Gastroesophageal sphincter (tissue), 4 donors: ENCODE measurements around the gene SMIM22. TPM values are rescaled to one million over a fixed set of nuclear protein-coding genes. Genes with fewer than 3 reads are reported as not detected.

Experiments used
- ATAC-seq: fragments of 150-250 bp; one replicate; pipeline ENCODE4 v1.9.1; 2016; ENCODE audit warnings: mild to moderate bottlenecking, moderate library complexity
- H3K27ac ChIP-seq, 4 donors: fragments of 200-600 bp; sonication (generic) in 3 of 4; 1 replicate in 3 of 4; 2 replicates in 1 of 4; pipeline ENCODE4 v1.5.1; 2016 to 2019
- H3K27me3 ChIP-seq: fragments of 200-600 bp; sonication (generic); one replicate; pipeline ENCODE4 v1.5.1; 2019
- H3K36me3 ChIP-seq, 2 donors: fragments of 200-600 bp; sonication (generic); one replicate each; pipeline ENCODE4 v1.5.1; 2019; ENCODE audit warnings: control low read depth in 1 of 2
- H3K4me1 ChIP-seq, 3 donors: fragments of 200-600 bp; sonication (generic); 1 replicate in 2 of 3; 2 replicates in 1 of 3; pipeline ENCODE4 v1.5.1; 2016 to 2019; ENCODE audit warnings: control low read depth in 2 of 3
- H3K4me3 ChIP-seq, 2 donors: fragments of 200-600 bp; sonication (generic); one replicate each; pipeline ENCODE4 v1.5.1; 2019; ENCODE audit warnings: mild to moderate bottlenecking in 1 of 2, moderate library complexity in 1 of 2
- H3K9me3 ChIP-seq, 3 donors: fragments of 200-600 bp; sonication (generic); one replicate each; pipeline ENCODE4 v1.5.1; 2017 to 2019; ENCODE audit warnings: control low read depth in 2 of 3
- EP300 ChIP-seq: sonication (generic); formaldehyde crosslinking; IDR thresholded peaks from one replicate; pipeline ENCODE4 v1.6.1; 2017; ENCODE audit warnings: antibody characterized with exemption, mild to moderate bottlenecking
- POLR2A ChIP-seq, 2 donors: fragments of 450-650 bp; IDR thresholded peaks; one replicate each; pipeline ENCODE4 v1.6.1; 2017; ENCODE audit warnings: antibody characterized with exemption in 2 of 2, mild to moderate bottlenecking in 2 of 2, moderate library complexity in 1 of 2
- POLR2AphosphoS5 ChIP-seq: sonication (generic); formaldehyde crosslinking; IDR thresholded peaks from one replicate; pipeline ENCODE4 v1.6.1; 2017; ENCODE audit warnings: antibody characterized with exemption
- WGBS, 2 donors: methylation state at CpG; one replicate each; pipeline ENCODE4 v1.1.5; 2018; ENCODE audit warnings: low coverage in 1 of 2; 5-methylcytosine and 5-hydroxymethylcytosine counted together
- total RNA-seq, 4 donors: library from RNA; depleted of rRNA; stranded (reverse); fragments of >200 nt; gene quantifications; one replicate each; pipeline ENCODE4 v1.1.0, GENCODE V29; 2016
- TF ChIP-seq, protein P1 (sequence below), 4 experiments: fragments of 200-600 bp in 2 of 4; fragments of 450-650 bp in 2 of 4; sonication (generic) in 1 of 4; IDR thresholded peaks; one replicate each; pipeline ENCODE4 v1.5.1; 2017 to 2019; ENCODE audit warnings: antibody characterized with exemption in 4 of 4, mild to moderate bottlenecking in 2 of 4, moderate library complexity in 2 of 4

Gene SMIM22
- total RNA-seq, 4 donors from 2014 or later: not detected

DNA sequence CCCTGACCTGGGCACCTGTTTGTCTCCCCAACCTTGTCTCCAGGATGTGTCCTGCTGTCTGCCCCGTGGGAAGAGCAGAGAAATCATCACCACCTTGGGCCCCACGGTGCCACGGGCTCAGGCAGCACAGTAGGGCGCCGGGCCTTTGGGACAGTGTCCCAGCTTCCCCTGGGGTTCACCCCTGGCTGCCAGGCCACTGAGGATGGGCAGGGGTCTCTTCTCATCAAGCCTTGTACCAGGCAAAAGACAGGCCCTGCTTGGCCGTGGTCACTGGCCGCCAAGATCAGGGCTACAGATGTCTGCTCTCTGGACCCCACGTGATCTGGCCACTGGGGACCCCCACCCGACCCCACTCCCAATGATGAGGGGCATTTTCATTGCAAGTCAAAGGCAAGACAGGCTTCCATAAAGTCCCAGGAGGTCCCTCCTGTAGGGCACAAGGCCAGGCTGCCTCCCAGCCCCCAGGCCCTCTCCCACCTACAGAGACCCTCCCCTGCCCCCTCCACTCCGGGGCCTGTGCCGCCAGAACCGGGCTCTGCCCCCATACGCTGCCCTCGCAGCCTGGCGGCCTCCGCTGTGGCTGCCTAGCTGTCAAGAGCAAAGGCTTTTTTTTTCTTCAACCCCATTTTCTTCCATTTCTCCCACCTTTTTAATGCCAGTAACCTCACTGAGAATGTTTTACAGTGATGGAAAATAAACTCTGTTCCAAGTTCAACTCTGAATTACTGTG, 46.3 kb upstream of the SMIM22 start:
- TF ChIP-seq, protein P1, sequence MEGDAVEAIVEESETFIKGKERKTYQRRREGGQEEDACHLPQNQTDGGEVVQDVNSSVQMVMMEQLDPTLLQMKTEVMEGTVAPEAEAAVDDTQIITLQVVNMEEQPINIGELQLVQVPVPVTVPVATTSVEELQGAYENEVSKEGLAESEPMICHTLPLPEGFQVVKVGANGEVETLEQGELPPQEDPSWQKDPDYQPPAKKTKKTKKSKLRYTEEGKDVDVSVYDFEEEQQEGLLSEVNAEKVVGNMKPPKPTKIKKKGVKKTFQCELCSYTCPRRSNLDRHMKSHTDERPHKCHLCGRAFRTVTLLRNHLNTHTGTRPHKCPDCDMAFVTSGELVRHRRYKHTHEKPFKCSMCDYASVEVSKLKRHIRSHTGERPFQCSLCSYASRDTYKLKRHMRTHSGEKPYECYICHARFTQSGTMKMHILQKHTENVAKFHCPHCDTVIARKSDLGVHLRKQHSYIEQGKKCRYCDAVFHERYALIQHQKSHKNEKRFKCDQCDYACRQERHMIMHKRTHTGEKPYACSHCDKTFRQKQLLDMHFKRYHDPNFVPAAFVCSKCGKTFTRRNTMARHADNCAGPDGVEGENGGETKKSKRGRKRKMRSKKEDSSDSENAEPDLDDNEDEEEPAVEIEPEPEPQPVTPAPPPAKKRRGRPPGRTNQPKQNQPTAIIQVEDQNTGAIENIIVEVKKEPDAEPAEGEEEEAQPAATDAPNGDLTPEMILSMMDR (IDR thresholded peaks at IDR 0.05): no peak
- no peak for TF ChIP-seq POLR2A (IDR thresholded peaks at IDR 0.05)
- TF ChIP-seq EP300: no peak
- no peak for TF ChIP-seq POLR2AphosphoS5
- Histone ChIP-seq H3K4me3 (no peak overlapping the region), H3K4me1 (peaks cover 0 to 17% (median 3%) of the 10 kb centered on the region in 3 donors), H3K27me3 (no peaks in the 10 kb centered on the region), H3K36me3 (peaks cover 0 to 55% of the 10 kb centered on the region in 2 donors), H3K27ac (no peak overlapping the region), H3K9me3 (no peaks in the 10 kb centered on the region)
- 96% methylated on average over 6 of the region's 16 CpGs; no CpG with 5 or more reads in 1 of the 2 donors for WGBS, 2 donors
- no peak for ATAC-seq

DNA sequence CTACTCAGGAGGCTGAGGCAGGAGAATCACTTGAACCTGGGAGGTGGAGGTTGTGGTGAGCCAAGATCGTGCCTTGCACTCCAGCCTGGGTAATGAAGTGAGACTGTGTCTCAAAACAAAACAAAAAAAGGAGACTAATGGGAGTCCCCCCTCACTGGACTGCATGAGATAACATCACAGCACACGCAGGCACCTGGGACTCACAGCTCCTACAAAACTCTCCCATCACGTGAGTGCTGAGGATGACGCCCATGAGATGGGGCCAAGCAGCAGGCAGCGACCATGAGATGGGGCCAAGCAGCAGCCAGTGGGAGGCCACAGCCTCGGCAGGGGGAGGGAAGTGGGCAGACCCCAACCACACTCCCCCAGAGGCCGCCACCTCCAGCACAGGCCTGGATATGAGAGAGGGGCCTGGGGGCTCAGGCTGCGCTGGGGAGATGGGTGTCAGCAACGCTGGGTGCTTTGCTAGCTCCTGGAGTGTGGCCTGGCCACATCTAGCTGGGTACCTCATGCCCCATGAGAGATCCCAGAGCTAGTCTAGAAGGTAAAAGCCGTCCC, 45.4 kb upstream of the SMIM22 start:
- Histone ChIP-seq H3K4me3 (no peak overlapping the region), H3K36me3 (peaks cover 0 to 64% of the 10 kb centered on the region in 2 donors), H3K27me3 (no peaks in the 10 kb centered on the region), H3K9me3 (no peaks in the 10 kb centered on the region), H3K27ac (no peak overlapping the region), H3K4me1 (peaks cover 0 to 17% (median 3%) of the 10 kb centered on the region in 3 donors)
- WGBS, 2 donors: 80% methylated on average over 7 of the region's 10 CpGs; no CpG with 5 or more reads in 1 of the 2 donors
- no peak for TF ChIP-seq POLR2AphosphoS5
- TF ChIP-seq, protein P1 (IDR thresholded peaks at IDR 0.05): no peak
- TF ChIP-seq POLR2A (IDR thresholded peaks at IDR 0.05): no peak
- TF ChIP-seq EP300: no peak
- no peak for ATAC-seq

DNA sequence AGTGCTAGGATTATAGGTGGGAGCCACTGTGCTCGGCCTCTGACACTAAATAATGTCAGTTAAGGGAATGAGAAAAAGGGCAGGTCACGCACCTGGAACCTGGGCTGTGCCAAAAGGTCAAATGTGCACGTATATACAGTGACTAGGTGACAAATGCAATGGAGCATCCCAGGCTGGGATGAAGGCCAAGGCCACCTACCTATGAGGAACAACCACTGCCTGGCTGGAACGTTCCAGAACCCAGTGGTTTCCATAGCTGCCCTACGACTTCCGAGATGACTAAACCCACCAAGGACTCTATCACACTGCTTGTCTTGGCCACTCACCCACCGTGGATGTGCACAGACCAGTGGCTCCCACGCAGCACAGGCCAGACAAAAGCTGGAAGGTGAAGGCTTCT, 44.3 kb upstream of the SMIM22 start:
- Histone ChIP-seq H3K9me3 (no peaks in the 10 kb centered on the region), H3K4me3 (no peak overlapping the region), H3K27ac (no peak overlapping the region), H3K36me3 (peaks cover 0 to 75% of the 10 kb centered on the region in 2 donors), H3K27me3 (no peaks in the 10 kb centered on the region), H3K4me1 (peaks cover 0 to 17% (median 3%) of the 10 kb centered on the region in 3 donors)
- TF ChIP-seq POLR2AphosphoS5 (no peak), POLR2A (IDR thresholded peaks at IDR 0.05) (no peak), EP300 (no peak)
- TF ChIP-seq, protein P1 (IDR thresholded peaks at IDR 0.05): no peak
- 40% methylated on average over 1 of the region's 8 CpGs; no CpG with 5 or more reads in 1 of the 2 donors for WGBS, 2 donors
- ATAC-seq: no peak

DNA sequence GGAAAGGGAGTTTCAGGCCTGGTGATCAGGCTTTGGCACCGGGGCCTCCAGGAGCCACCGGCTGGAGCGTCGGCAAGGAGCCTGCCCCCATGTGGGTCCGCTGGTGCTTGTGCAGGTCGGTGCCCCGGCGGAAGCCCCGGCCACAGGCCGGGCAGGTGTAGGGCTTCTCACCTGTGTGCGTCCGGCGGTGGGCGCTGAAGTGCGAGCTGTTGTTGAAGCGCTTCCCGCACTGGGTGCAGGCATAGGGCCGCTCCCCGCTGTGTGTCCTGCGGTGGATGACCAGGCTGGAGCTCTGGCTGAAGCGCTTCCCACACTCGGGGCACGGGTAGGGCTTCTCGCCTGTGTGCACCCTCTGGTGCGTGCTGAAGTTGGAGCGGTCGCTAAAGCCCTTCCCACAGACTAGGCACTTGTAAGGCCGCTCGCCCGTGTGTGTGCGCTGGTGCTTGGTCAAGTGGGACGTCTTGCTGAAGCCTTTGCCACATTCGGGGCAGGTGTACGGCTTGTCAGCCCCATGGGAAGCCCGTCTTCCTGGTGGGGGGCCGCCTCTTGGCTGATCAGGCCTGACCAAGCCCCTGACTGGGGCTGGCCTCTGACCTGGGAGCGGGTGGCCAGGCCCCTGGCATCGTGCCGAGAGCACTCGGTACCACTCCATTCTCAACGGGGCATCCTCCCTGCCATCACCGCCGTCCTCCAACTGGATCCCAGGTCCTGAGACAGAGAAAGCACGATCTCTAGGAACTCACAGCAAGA, 42.6 kb upstream of the SMIM22 start:
- peaks cover 0 to 92% of the 10 kb centered on the region in 2 donors for H3K36me3 ChIP-seq
- no peak for ATAC-seq
- no peak overlapping the region for H3K27ac ChIP-seq
- no peak overlapping the region for H3K4me3 ChIP-seq
- H3K27me3 ChIP-seq: no peaks in the 10 kb centered on the region
- WGBS, 2 donors: 91% methylated on average over 11 of the region's 44 CpGs; no CpG with 5 or more reads in 1 of the 2 donors
- H3K4me1 ChIP-seq: peaks cover 0 to 3% (median 0%) of the 10 kb centered on the region in 3 donors
- TF ChIP-seq POLR2AphosphoS5 (no peak), EP300 (no peak), POLR2A (IDR thresholded peaks at IDR 0.05) (no peak)
- TF ChIP-seq, protein P1 (IDR thresholded peaks at IDR 0.05): no peak
- no peaks in the 10 kb centered on the region for H3K9me3 ChIP-seq
